Endothelial cell of umbilical vein (primary cell): ENCODE results near the gene USP4. TPM values are rescaled to one million over a fixed set of nuclear protein-coding genes. Genes with fewer than 3 reads are reported as not detected.

Experiments
- BruUV-seq: library from RNA; stranded (reverse); fragments of 400-500 nt; replicated peaks from 2 replicates; lab custom pipeline; 2021; lab: Mats Ljungman, UMichigan
- CTCF ChIA-PET: fragments of 300-600, 350-600 bp; sonication (Branson Sonifier 250); formaldehyde crosslinking; loops from one replicate; lab custom pipeline; 2021; ENCODE audit warnings: antibody characterized with exemption, inconsistent platforms; lab: Charles Lee
- POLR2A ChIA-PET: fragments of 300-600, 350-600 bp; sonication (Branson Sonifier 250); formaldehyde crosslinking; loops from one replicate; lab custom pipeline; 2021; ENCODE audit warnings: antibody characterized with exemption, inconsistent platforms; lab: Charles Lee
- DNase-seq: peaks from one replicate; pipeline ENCODE4 v3.0.0-alpha.2; 2011; ENCODE audit warnings: low read depth, low spot score
- FAIRE-seq: peaks from 2 replicates; lab custom pipeline; 2011; peaks lifted over from hg19 to GRCh38; lab: Jason Lieb, UNC
- H2AFZ ChIP-seq: 2 replicates; pipeline ENCODE4 v1.6.0; 2012; ENCODE audit warnings: low read depth, low read length, control low read depth, inconsistent platforms
- H3K27ac ChIP-seq: 2 replicates; pipeline ENCODE4 v1.5.1; 2011; ENCODE audit warnings: low read depth, mild to moderate bottlenecking, control low read depth, low read length, moderate library complexity; ENCODE audit not compliant: insufficient read depth
- H3K27me3 ChIP-seq, 2 experiments: 2 replicates each; pipeline versions ENCODE4 v1.6.0 to v1.6.1; 2011; ENCODE audit warnings: low read length in 2 of 2, mixed read lengths in 1 of 2; ENCODE audit not compliant: control insufficient read depth in 2 of 2, insufficient read depth in 2 of 2
- H3K36me3 ChIP-seq, 2 experiments: 2 replicates in 1 of 2; 3 replicates in 1 of 2; pipeline ENCODE4 v1.5.1; 2011; ENCODE audit warnings: low read length in 2 of 2, mild to moderate bottlenecking in 1 of 2, moderate library complexity in 1 of 2; ENCODE audit not compliant: control insufficient read depth in 2 of 2, insufficient read depth in 2 of 2; ENCODE audit errors: extremely low read depth in 1 of 2
- H3K4me1 ChIP-seq: 3 replicates; pipeline ENCODE4 v1.5.1; 2011; ENCODE audit warnings: mild to moderate bottlenecking, low read length; ENCODE audit not compliant: control insufficient read depth, insufficient read depth; ENCODE audit errors: extremely low read depth
- H3K4me2 ChIP-seq: 2 replicates; pipeline ENCODE4 v1.6.1; 2011; ENCODE audit warnings: low read length, control low read depth, mixed read lengths; ENCODE audit not compliant: insufficient read depth
- H3K4me3 ChIP-seq, 3 experiments: fragments of 200-600 bp in 1 of 3; sonication (generic), shearing (Covaris generic) in 1 of 3; replicated peaks in 1 of 3; 2 replicates each; pipeline ENCODE4 v1.5.1; 2011 to 2016; ENCODE audit warnings: control low read depth in 3 of 3, low read length in 3 of 3, mild to moderate bottlenecking in 2 of 3, inconsistent platforms in 1 of 3, low read depth in 1 of 3, moderate library complexity in 1 of 3; ENCODE audit not compliant: insufficient read depth in 1 of 3
- H3K79me2 ChIP-seq: 2 replicates; pipeline ENCODE4 v1.6.0; 2012; ENCODE audit warnings: low read length, inconsistent platforms; ENCODE audit not compliant: control insufficient read depth, insufficient read depth
- H3K9ac ChIP-seq: replicated peaks from 2 replicates; pipeline ENCODE3; 2011; ENCODE audit warnings: low read length, control low read depth; ENCODE audit not compliant: insufficient read depth; ENCODE audit errors: extremely low read depth
- H3K9me1 ChIP-seq: replicated peaks from 3 replicates; pipeline ENCODE4 v1.6.0; 2011; ENCODE audit warnings: mild to moderate bottlenecking, low read length; ENCODE audit not compliant: control insufficient read depth, insufficient read depth; ENCODE audit errors: extremely low read depth
- H3K9me3 ChIP-seq: replicated peaks from 2 replicates; pipeline ENCODE4 v1.5.1; 2012; ENCODE audit warnings: low read length, inconsistent platforms; ENCODE audit not compliant: control insufficient read depth, insufficient read depth
- H4K20me1 ChIP-seq: replicated peaks from 2 replicates; pipeline ENCODE3; 2011; ENCODE audit warnings: mild to moderate bottlenecking, low read length; ENCODE audit not compliant: control insufficient read depth, insufficient read depth; ENCODE audit errors: extremely low read depth
- EZH2 ChIP-seq: IDR thresholded peaks from 2 replicates; pipeline ENCODE4 v1.6.1; 2012; ENCODE audit warnings: borderline replicate concordance, low read depth, mild to moderate bottlenecking, moderate library complexity, low read length, inconsistent platforms; ENCODE audit not compliant: severe bottlenecking
- FOS ChIP-seq: IDR thresholded peaks from 2 replicates; pipeline ENCODE4 v1.6.1; 2011; ENCODE audit warnings: mild to moderate bottlenecking, low read length, moderate library complexity, borderline replicate concordance; ENCODE audit not compliant: insufficient read depth
- GATA2 ChIP-seq: IDR thresholded peaks from 2 replicates; pipeline ENCODE4 v1.7.0; 2011; ENCODE audit warnings: low read depth, mild to moderate bottlenecking, moderate library complexity, mixed read lengths, low read length; ENCODE audit not compliant: insufficient read length, insufficient read depth
- JUN ChIP-seq: IDR thresholded peaks from 2 replicates; pipeline ENCODE4 v1.6.1; 2011; ENCODE audit warnings: borderline replicate concordance, low read depth; ENCODE audit not compliant: insufficient read length, insufficient read depth
- MYC ChIP-seq: IDR thresholded peaks from one replicate; pipeline ENCODE4 v1.6.1; 2011; ENCODE audit warnings: mild to moderate bottlenecking, low read depth, low read length
- POLR2A ChIP-seq: IDR thresholded peaks from 2 replicates; pipeline ENCODE4 v1.6.1; 2012; ENCODE audit warnings: low read depth, mild to moderate bottlenecking, control low read depth, low read length
- dilution Hi-C: fragments of 300-500 bp; cut with MboI; formaldehyde crosslinking; loops from one replicate; pipeline ENCODE4 v1.15.0; 2019; ENCODE audit warnings: low sequenced_read_pairs; ENCODE audit not compliant: extremely low pct_ligation_motif_present
- intact Hi-C: fragments of 100-400 bp; cut with micrococcal nuclease; formaldehyde crosslinking; loops from one replicate; pipeline ENCODE4 v1.10.0; 2022
- polyA plus RNA-seq, 4 experiments: library from polyadenylated mRNA; depleted of rRNA in 3 of 4; stranded (reverse) in 3 of 4; unstranded in 1 of 4; fragments of >200 nt; gene quantifications; 2 replicates each; pipeline versions ENCODE4 v1.2.1 to v1.2.3, GENCODE V29; 2011 to 2012; ENCODE audit warnings: missing spikeins in 1 of 4
- total RNA-seq: library from RNA; stranded (reverse); gene quantifications from 2 replicates; pipeline ENCODE4 v1.2.3, GENCODE V29; 2021
- TF ChIP-seq, protein P1 (sequence below), 2 donors: IDR thresholded peaks; 1 replicate in 1 of 2; 2 replicates in 1 of 2; pipeline ENCODE4 v1.5.1; 2011; ENCODE audit warnings: low read length in 2 of 2, mild to moderate bottlenecking in 2 of 2, moderate library complexity in 2 of 2, control low read depth in 1 of 2, inconsistent platforms in 1 of 2, low read depth in 1 of 2; ENCODE audit not compliant: insufficient read depth in 1 of 2; ENCODE audit errors: extremely low read depth in 1 of 2

Gene USP4
- total and polyA plus RNA-seq, 2 donors (not counting 3 experiments of a cell fraction or from before 2014, with no cell fraction given), result 39.1 to 61.3 TPM

DNA sequence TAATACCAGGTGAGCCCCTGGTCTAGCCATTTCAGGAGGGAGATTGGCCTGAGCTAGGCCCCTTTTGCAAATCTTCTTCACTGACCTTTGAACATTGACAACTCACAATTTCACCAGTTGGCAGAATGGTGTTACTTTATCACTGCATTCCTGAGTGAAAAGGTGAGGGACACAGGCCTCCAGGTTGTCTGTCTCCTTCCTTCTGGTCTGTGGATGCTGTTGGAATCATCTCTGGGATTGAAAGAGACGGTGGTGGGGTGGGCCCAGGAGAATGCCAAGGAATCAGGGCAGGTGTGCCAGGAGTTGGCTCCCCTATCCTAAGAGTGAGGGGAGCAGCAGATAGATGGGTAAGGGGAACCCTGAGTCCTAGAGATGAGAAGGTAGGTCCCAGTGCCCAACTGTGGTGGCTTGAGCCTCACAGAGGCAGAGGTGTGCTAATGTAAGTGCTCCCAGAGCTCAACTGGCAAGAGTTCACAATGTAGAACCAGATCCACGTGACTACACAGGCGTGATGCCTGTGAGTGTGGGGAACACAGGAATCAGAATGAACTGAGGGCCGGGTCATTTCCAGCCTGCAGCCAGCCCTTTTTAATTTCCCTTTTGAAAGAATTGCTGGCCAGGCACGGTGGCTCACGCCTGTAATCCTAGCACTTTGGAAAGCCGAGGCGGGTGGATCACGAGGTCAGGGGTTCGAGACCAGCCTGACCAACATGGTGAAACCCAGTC lies 74.0 kb downstream of the USP4 start:
- H3K4me2 ChIP-seq, result no peak overlapping the region
- H3K27ac ChIP-seq, result no peak overlapping the region
- dilution Hi-C loops, result no loop called here
- POLR2A ChIA-PET, result no interaction called here
- no peak overlapping the region for H3K4me3 ChIP-seq
- CTCF ChIA-PET, result interaction anchor here (1.0 to 1.5 kb wide), 3 partner anchors 11 to 95 kb away, joined by 4 to 10 read pairs (median 4); partner anchors contain the start of gene KLHDC8B
- no peak overlapping the region for H3K9ac ChIP-seq
- no peaks in the 10 kb centered on the region for H3K79me2 ChIP-seq
- no peaks in the 10 kb centered on the region for H3K27me3 ChIP-seq
- DNase-seq (no peak), FAIRE-seq (no peak)
- BruUV-seq, result no TSS peak
- no peaks in the 10 kb centered on the region for H3K9me3 ChIP-seq
- H3K9me1 ChIP-seq, result no peaks in the 10 kb centered on the region
- H2AFZ ChIP-seq, result no peak overlapping the region
- TF ChIP-seq GATA2 (no peak), JUN (no peak), EZH2 (no peak), FOS (no peak), POLR2A (no peak), MYC (no peak)
- TF ChIP-seq, protein P1, sequence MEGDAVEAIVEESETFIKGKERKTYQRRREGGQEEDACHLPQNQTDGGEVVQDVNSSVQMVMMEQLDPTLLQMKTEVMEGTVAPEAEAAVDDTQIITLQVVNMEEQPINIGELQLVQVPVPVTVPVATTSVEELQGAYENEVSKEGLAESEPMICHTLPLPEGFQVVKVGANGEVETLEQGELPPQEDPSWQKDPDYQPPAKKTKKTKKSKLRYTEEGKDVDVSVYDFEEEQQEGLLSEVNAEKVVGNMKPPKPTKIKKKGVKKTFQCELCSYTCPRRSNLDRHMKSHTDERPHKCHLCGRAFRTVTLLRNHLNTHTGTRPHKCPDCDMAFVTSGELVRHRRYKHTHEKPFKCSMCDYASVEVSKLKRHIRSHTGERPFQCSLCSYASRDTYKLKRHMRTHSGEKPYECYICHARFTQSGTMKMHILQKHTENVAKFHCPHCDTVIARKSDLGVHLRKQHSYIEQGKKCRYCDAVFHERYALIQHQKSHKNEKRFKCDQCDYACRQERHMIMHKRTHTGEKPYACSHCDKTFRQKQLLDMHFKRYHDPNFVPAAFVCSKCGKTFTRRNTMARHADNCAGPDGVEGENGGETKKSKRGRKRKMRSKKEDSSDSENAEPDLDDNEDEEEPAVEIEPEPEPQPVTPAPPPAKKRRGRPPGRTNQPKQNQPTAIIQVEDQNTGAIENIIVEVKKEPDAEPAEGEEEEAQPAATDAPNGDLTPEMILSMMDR (IDR thresholded peaks at IDR 0.05; ENCODE audit: extremely low read depth in 1 of 2, insufficient read depth in 1 of 2, low read depth in 1 of 2, low read length in 2 of 2), result no peak
- intact Hi-C loops, result no loop called here
- no peaks in the 10 kb centered on the region for H4K20me1 ChIP-seq
- H3K4me1 ChIP-seq, result no peaks in the 10 kb centered on the region
- H3K36me3 ChIP-seq, result no peaks in the 10 kb centered on the region
